ENCODE data around the gene DOCK9.
"Not testable (repeated sequence)": the region's sequence is repeated elsewhere in the genome, so short reads cannot be mapped to it uniquely, and the experiment has no call there.

Gene DOCK9

DNA sequence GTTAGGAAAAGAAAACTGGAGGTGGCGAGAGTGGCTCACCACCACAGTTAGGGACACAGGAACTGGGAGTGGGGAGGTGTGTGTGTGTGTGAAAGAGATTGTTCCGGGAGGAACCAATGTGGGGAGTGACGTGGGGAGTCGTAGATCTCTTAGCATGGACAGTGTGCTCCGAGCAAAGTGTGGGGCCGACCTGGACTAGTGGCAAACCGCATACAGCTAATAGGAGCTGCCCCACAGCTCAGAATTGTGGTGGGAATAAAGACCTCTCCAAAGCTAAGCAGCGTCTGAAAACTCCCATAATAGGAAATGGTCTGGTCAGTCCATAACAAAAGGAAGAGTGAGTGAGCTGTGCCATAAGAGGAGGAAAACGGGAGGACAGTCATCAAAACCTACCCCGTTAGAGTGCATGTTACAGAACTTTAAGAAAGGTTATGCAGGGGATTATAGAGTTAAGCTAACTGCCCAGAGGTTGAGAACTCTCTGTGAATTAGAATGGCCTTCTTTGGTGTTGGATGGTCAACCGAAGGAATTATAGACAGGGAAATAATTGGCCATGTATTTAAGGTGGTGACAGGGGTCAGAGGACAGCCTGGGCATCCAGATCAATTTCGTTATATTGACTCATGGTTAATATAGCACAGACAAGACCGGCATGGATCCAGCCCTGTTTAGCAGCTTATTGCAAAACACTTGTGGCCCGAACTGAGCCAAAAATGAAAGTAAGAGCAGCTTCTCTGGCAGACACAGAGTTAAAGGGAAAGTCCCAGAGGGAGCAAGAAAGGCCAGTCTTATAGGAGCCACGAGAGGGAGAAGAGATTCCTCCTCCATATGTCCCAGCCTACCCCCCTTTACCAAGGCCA is 216.5 kb downstream of the DOCK9 start:
- DNase-seq, result no peak

DNA sequence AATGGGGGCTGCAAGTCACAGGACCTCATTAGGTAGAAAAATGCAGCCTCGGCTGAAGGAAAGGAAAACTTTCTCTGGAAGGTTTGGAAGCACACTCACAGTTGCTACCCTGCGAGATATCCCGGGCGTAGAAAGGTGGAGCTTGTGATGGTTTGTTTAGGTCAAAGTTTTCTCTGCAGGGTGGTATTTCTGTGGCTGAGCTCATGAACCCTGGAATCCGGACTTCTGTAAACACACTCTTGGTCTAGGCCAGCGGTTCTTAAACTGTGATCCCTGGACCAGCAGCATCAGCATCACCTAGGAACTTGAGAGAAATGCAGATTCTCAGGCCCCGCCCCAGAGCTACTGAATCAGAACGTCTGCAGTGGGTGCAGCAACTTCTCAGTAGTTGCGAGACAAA is 222.1 kb downstream of the DOCK9 start:
- no peak for DNase-seq

DNA sequence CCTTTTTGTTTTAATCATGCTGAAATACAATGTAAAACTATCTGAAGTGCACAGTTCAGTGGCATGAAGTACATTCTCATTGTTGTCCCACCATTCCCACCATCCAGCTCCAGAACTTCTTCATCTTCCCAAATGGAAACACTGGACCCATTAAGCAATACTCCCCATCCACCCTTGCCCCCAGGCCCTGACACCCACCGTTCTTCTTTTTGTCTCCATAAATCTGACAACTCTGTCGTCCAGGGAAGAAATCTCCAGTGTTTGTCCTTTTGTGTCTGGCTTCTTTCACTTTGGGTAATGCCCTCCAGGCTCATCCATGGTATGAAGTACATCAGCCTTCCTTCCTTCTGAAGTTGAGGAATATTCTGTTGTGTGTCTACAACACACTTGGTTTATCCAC is 222.7 kb downstream of the DOCK9 start:
- DNase-seq, result no peak

DNA sequence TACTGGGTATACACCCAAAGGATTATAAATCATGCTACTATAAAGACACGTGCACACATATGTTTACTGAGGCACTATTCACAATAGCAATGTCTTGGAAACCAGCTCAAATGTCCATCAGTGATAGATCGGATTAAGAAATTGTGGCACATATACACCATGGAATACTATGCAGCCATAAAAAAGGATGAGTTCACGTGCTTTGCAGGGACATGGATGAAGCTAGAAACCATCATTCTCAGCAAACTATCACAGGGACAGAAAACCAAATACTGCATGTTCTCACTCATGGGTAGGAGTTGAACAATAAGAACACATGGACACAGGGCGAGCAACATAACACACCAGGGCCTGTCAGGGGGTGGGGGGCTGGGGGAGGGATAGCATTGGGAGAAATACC is 223.4 kb downstream of the DOCK9 start:
- not testable (repeated sequence) for DNase-seq

DNA sequence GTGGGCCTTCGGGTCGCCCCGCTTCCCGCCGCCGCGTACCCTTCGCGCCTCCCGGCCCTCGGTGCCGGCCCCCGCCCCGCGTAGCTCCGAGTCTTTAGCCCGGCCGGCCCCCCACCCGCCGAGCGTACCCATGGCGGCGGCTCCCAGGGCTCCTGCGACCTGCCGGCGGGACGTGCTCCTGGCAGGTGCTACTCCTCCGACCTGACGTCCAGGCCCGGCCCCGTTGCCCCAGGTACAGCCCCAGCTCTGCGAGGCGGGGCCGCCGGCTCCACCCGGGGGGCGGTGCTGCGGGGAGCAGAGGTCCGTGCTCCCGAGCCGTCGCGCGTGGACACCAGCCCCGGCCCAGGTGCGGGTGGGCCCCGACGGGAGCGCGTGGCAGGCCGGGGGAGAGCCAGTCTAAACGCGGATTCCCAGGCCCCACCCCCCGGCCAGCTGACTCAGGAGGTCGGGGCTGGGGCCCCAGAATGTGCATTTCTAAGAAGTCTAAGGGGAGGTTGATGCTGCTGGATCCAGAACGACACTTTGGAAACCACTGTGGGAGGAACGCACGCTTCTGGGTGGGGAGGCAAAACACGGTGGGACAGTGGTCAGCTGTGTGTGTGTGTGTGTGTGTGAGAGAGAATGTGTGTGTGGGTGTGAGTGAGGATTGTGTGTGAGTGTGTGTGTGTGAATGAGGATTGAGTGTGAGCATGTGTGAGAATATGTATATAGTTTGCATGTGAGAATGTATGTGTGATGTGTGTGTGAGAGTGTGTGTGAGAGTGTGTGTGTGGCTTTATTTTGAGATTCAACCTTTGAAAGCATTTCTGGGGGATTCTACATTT is 225.2 kb downstream of the DOCK9 start, which contains the start of gene SLC15A1:
SLC15A1 (minus strand) TSS at position 206 of the 824 bp plus-strand sequence; CDS start at position 132, 74 bp downstream.
- DNase-seq, result no peak

DNA sequence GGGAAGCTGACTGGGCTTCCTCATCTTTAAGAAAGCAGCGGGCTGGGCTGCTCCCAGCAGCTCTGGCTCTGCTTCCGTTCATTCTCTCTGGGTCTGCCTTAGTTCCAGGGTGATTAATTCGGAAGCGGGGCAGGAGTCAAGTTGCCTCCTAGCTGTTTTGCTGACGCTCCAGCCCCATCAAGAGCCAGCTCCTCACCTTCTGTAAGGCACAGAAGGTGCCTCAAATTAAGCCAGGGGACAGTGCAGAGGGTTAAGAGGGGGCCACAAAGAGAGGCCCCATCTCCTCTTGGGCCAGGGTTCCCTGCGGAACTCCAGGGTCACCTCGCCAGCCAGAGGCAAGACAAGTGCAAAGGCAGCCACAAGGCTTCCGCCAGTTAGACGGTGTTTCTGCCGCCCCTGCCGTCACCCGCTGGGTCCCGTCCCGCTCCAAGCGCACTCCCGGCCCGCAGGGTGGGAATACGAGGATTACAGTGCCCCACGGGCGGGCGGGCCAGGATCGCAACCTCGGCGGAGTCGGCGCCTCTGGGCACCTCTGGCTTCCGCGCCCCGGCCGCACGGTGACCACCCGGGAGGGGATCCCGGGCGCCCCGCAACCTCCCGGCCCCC is 225.9 kb downstream of the DOCK9 start:
- no peak for DNase-seq

DNA sequence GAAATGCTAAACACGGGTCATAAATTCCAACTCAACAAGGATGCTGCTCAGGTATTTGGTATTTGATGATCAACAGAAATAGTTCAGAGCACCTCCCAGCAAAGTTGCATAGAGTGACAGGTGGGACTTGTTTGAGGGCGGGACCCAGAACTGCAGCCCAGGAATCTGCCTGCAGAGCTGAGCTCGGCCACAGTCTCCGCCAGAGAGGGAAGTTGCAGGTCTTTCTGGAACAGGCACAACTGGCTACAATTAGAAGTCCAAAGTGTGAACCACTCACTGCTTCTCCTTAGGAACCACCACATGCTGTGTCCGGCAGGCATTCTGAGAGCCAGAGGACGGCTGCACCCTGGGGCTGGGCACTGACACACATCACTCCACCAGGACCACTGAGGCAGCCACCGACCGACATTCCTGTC is 226.5 kb downstream of the DOCK9 start:
- no peak for DNase-seq

DNA sequence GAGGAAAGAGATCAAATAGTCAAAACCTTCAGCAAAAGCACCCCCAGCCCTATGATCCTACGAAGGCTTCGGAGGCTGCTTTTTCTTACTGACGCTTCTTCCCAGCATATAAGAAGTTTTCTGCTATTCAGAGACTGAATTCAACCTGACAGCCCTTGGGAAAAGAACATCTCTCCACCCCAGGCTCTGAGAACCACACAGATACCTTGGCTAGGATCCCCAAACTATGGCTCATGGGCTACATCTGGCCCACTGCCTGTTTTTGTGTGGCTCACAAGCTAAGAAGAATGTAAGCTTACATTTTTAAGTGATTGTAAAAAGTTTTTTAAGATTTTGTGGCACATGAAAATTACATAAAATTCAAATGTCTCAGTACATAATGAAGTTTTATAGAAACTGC is 228.4 kb downstream of the DOCK9 start:
- DNase-seq, result no peak

DNA sequence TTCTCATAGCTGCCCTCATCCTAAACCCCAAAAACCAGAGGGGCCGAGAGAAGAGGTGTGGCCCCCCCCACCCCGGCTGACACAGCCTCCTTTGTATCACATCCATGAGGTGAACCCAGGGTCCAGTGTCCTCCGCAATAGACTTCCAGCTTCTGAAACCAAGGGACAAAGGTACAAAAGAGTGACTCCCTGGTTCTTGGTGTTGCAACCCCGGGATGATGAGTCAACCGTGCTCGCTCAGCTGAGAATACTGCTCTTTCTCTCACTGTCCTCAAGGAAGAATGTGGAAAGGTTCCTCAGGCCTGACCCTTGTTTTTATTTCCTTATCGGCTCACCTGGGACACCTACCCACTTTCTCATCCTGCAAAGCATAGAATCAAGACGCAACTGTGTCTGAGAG is 230.9 kb downstream of the DOCK9 start:
- no peak for DNase-seq

Measured in CD4-positive, alpha-beta T cell treated with Interleukin-1 beta for 1 hour (primary cell).